Dermis blood vessel endothelial cell (primary cell): ENCODE measurements around the gene TEX26. TPM values are rescaled to one million over a fixed set of nuclear protein-coding genes. Genes with fewer than 3 reads are reported as not detected.
A peak's percentile ranks its signal among the peaks of the same experiment; 100 is the strongest.
"Not testable (repeated sequence)": the region's sequence is repeated elsewhere in the genome, so short reads cannot be mapped to it uniquely, and the experiment has no call there.

Experiments
- DNase-seq: peaks from one replicate; pipeline ENCODE4 v3.0.0; 2010
- total RNA-seq: library from RNA; depleted of rRNA; stranded (reverse); fragments of >200 nt; gene quantifications from 2 replicates; pipeline ENCODE4 v1.2.3, GENCODE V29; 2014

The TEX26 gene
- total RNA-seq, 1 donor from 2014 or later = not detected

GRCh38 chr13:30920162-30920909 lies 12.1 kb upstream of the TEX26 start:
- no peak for DNase-seq

- DNase-seq = no peak
Observed at GRCh38 chr13:30923418-30923817, 9.0 kb upstream of the TEX26 start.

GRCh38 chr13:30924721-30925120 lies 7.7 kb upstream of the TEX26 start:
- no peak for DNase-seq

GRCh38 chr13:30925429-30925828 lies 7.0 kb upstream of the TEX26 start:
- DNase-seq = no peak

- no peak for DNase-seq
Observed at GRCh38 chr13:30926781-30927180, 5.7 kb upstream of the TEX26 start.

GRCh38 chr13:30927188-30927587 lies 5.3 kb upstream of the TEX26 start:
- not testable (repeated sequence) for DNase-seq

- no peak for DNase-seq
Observed at GRCh38 chr13:30927595-30927994, 4.9 kb upstream of the TEX26 start.

- no peak for DNase-seq
Observed at GRCh38 chr13:30928978-30929377, 3.5 kb upstream of the TEX26 start.

- DNase-seq = no peak
Observed at GRCh38 chr13:30933354-30933670, 856 bp downstream of the TEX26 start.

GRCh38 chr13:30934381-30934780 lies 1.9 kb downstream of the TEX26 start:
- peak; percentile 15 for DNase-seq

GRCh38 chr13:30934803-30935202 lies 2.3 kb downstream of the TEX26 start:
- no peak for DNase-seq

- DNase-seq = no peak
Observed at GRCh38 chr13:30936971-30937370, 4.5 kb downstream of the TEX26 start.

GRCh38 chr13:30943881-30944280 lies 11.4 kb downstream of the TEX26 start:
- no peak for DNase-seq

GRCh38 chr13:30957258-30957943 lies 24.9 kb downstream of the TEX26 start:
- DNase-seq = no peak

- DNase-seq = no peak
Observed at GRCh38 chr13:30959678-30960077, 27.2 kb downstream of the TEX26 start.

- no peak for DNase-seq
Observed at GRCh38 chr13:30963791-30964190, 31.3 kb downstream of the TEX26 start.

- no peak for DNase-seq
Observed at GRCh38 chr13:30965380-30965779, 32.9 kb downstream of the TEX26 start.

GRCh38 chr13:30966101-30966500 lies 33.6 kb downstream of the TEX26 start:
- DNase-seq = no peak

GRCh38 chr13:30968846-30969245 lies 36.4 kb downstream of the TEX26 start:
- no peak for DNase-seq

- DNase-seq = no peak
Observed at GRCh38 chr13:30971575-30971974, 39.1 kb downstream of the TEX26 start.

- no peak for DNase-seq
Observed at GRCh38 chr13:30972888-30973377, 40.5 kb downstream of the TEX26 start.

GRCh38 chr13:30974350-30974749 lies 41.9 kb downstream of the TEX26 start:
- DNase-seq = no peak

GRCh38 chr13:30976025-30976424 lies 43.6 kb downstream of the TEX26 start:
- DNase-seq = no peak
